ENCODE measurements around the gene KCNJ5.
A peak's percentile ranks its signal among the peaks of the same experiment; 100 is the strongest.

KCNJ5 gene

GRCh38 chr11:128871168-128871610 is 20.0 kb upstream of the KCNJ5 start:
- no peak for DNase-seq (ENCODE audit: low spot score)

- DNase-seq (ENCODE audit: low spot score), result no peak
These were observed 19.1 kb upstream of the KCNJ5 start for GRCh38 chr11:128872094-128872493.

- no peak for DNase-seq (ENCODE audit: low spot score)
These were observed 18.6 kb upstream of the KCNJ5 start for GRCh38 chr11:128872594-128872993.

GRCh38 chr11:128874427-128874826 is 16.7 kb upstream of the KCNJ5 start:
- no peak for DNase-seq (ENCODE audit: low spot score)

- no peak for DNase-seq (ENCODE audit: low spot score)
These were observed 15.0 kb upstream of the KCNJ5 start for GRCh38 chr11:128876133-128876650.

- no peak for DNase-seq (ENCODE audit: low spot score)
These were observed 13.4 kb upstream of the KCNJ5 start for GRCh38 chr11:128877726-128878125.

GRCh38 chr11:128878455-128878854 is 12.7 kb upstream of the KCNJ5 start:
- no peak for DNase-seq (ENCODE audit: low spot score)

- no peak for DNase-seq (ENCODE audit: low spot score)
These were observed 11.3 kb upstream of the KCNJ5 start for GRCh38 chr11:128879817-128880216.

- DNase-seq (ENCODE audit: low spot score), result no peak
These were observed 9.9 kb upstream of the KCNJ5 start for GRCh38 chr11:128881221-128881620.

GRCh38 chr11:128882451-128882850 is 8.7 kb upstream of the KCNJ5 start:
- no peak for DNase-seq (ENCODE audit: low spot score)

GRCh38 chr11:128884054-128884453 is 7.1 kb upstream of the KCNJ5 start:
- DNase-seq (ENCODE audit: low spot score), result no peak

GRCh38 chr11:128884703-128885338 is 6.3 kb upstream of the KCNJ5 start:
- DNase-seq (ENCODE audit: low spot score), result peak; percentile 75

- no peak for DNase-seq (ENCODE audit: low spot score)
These were observed 4.6 kb upstream of the KCNJ5 start for GRCh38 chr11:128886406-128887124.

GRCh38 chr11:128888034-128888985 is 2.8 kb upstream of the KCNJ5 start:
- no peak for DNase-seq (ENCODE audit: low spot score)

- DNase-seq (ENCODE audit: low spot score), result no peak
These were observed 1.4 kb upstream of the KCNJ5 start for GRCh38 chr11:128889657-128890213.

GRCh38 chr11:128890216-128890542 is 977 bp upstream of the KCNJ5 start:
- DNase-seq (ENCODE audit: low spot score), result no peak

GRCh38 chr11:128891913-128892398 is 800 bp downstream of the KCNJ5 start:
- no peak for DNase-seq (ENCODE audit: low spot score)

- DNase-seq (ENCODE audit: low spot score), result no peak
These were observed 1.9 kb downstream of the KCNJ5 start for GRCh38 chr11:128892866-128893565.

- DNase-seq (ENCODE audit: low spot score), result no peak
These were observed 2.6 kb downstream of the KCNJ5 start for GRCh38 chr11:128893578-128894285.

GRCh38 chr11:128894286-128894681 is 3.1 kb downstream of the KCNJ5 start:
- DNase-seq (ENCODE audit: low spot score), result no peak

GRCh38 chr11:128894685-128895084 is 3.5 kb downstream of the KCNJ5 start:
- no peak for DNase-seq (ENCODE audit: low spot score)

Measured in CD4-positive, alpha-beta T cell treated with Interleukin-15 for 4 hours (primary cell).